GM18526 (cell line): ENCODE data around the gene DTL.

Source experiments
- POLR2A ChIP-seq: IDR thresholded peaks from 3 replicates; pipeline ENCODE4 v1.6.1; 2011; ENCODE audit not compliant: insufficient read length; ENCODE audit errors: extremely low read depth

The DTL gene

DNA sequence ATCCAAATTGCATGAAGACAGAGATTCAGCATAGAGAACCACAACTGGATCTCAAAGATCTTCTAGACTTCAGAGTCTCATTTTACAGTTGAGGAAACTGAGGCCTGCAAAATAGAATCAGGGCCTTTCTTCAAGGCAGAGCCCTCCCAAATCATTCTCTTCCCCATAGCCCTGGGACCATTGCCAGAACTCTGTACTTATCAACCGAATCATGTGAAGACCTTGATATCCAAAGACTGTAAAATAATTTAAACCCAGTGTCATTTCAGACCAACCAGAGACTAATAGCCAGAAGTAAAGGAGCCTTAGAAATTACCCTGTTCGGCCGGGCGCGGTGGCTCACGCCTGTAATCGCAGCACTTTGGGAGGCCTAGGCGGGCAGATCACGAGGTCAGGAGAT, 90.1 kb downstream of the DTL start:
- TF ChIP-seq POLR2A, result no peak

- TF ChIP-seq POLR2A, result no peak
These were observed 91.7 kb downstream of the DTL start for GRCh38 chr1:212127221-212127620.

GRCh38 chr1:212129781-212130180, 94.2 kb downstream of the DTL start:
- TF ChIP-seq POLR2A, result no peak

- no peak for TF ChIP-seq POLR2A
These were observed 96.5 kb downstream of the DTL start for GRCh38 chr1:212132025-212132424.

GRCh38 chr1:212133319-212133718, 97.8 kb downstream of the DTL start:
- TF ChIP-seq POLR2A, result no peak

DNA sequence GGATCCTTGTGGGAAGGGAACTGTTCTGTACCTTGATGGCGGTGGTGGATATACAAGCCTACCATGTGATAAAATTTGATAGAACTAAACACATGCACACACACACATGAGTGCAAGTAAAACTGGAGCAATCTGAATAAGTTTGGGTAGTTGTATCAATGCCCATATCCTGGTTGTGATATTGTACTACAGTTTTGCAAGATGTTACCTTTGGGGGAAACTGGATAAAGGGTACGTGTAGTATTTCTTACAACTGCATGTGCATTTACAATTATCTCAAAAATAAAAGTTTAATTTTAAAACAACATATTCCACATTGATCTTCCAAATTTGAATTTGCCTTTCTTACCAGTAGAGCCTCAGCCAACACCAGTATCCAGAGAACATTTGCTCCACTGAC, 99.6 kb downstream of the DTL start:
- no peak for TF ChIP-seq POLR2A

- TF ChIP-seq POLR2A, result no peak
These were observed 102.3 kb downstream of the DTL start for GRCh38 chr1:212137854-212138253.

DNA sequence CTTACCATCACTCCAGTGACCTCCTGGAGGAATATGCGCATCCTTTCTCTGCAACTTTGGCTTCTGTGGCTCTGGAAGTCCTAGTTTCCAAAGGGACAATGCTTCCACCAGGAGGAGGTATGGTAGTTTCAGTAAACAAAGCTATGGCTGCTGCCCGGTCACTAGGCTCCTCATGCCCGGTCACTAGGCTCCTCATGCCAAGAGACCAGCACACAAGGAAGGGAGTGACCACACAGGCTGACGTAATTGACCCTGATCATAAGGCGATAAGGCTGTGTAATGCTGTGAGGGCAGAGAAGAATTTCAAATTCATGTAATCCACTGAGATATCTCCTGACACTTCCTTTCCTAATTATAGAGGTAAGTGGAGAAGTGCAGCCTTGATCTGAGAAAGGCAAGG, 102.9 kb downstream of the DTL start:
- TF ChIP-seq POLR2A, result no peak

DNA sequence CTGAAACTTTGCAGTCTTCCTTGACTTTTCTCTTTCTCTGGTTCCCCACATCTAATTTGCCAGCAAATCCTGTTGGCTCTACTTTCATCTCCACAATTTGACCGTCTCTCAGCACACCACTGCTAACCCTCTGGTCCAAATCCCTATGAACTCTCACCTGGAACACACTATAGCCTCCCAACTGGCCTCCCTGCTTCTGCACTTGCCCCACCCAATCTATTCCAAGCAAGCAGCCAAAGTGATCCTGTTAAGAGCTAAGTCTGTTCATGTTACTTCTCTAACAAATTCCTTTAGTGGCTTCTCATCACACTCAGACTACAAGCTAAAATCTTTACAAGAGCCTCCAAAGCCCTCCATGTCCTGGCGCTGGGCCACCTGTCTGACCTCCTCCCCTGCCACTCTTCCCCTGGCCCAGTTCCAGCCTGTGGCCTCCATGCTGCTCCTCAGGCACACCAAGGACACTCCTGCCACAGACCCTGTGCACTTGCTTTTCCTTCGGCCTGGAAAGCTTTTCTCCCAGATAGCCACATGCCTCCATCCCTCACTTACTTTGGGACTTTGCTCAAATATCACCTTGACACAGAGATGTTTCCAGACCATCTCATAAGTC, 104.1 kb downstream of the DTL start:
- no peak for TF ChIP-seq POLR2A

DNA sequence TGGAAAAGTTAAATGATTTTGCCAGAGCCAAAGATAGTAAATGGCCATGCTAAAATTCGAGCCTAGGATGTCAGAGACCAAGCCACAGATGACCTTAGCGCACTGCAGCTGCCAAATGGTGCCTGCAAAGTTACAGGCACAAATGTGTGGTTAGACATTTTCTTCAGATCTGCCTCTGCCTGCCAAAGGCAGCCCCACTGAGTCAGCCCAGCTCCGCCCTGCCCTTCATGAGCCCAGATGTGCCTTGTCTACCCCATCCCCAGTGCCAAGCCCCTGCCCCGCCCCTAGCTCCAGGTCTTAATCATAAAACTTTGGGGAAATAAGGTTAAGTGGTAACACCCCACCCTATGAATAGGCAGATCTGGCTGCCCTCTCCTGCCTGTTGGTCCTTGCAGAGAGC, 105.9 kb downstream of the DTL start:
- TF ChIP-seq POLR2A, result no peak

GRCh38 chr1:212142883-212143530, 107.5 kb downstream of the DTL start:
- TF ChIP-seq POLR2A, result no peak

GRCh38 chr1:212147581-212148033, 112.1 kb downstream of the DTL start:
- no peak for TF ChIP-seq POLR2A

- no peak for TF ChIP-seq POLR2A
These were observed 114.0 kb downstream of the DTL start for GRCh38 chr1:212149566-212149965.

GRCh38 chr1:212152308-212152693, 116.8 kb downstream of the DTL start:
- TF ChIP-seq POLR2A, result no peak

- TF ChIP-seq POLR2A, result no peak
These were observed 117.3 kb downstream of the DTL start for GRCh38 chr1:212152869-212153268.

- no peak for TF ChIP-seq POLR2A
These were observed 118.1 kb downstream of the DTL start for GRCh38 chr1:212153635-212154034.
